H1 (cell line): ENCODE data around the gene UMODL1. TPM values are rescaled to one million over a fixed set of nuclear protein-coding genes. Genes with fewer than 3 reads are reported as not detected.

ENCODE experiments used
- CTCF ChIA-PET: fragments of 300-600 bp; sonication (Branson Sonifier 250); formaldehyde crosslinking; loops from one replicate; lab custom pipeline; 2021; ENCODE audit not compliant: partially characterized antibody; lab: Charles Lee
- POLR2A ChIA-PET: fragments of 300-600 bp; sonication (Branson Sonifier 250); formaldehyde crosslinking; loops from one replicate; lab custom pipeline; 2021; ENCODE audit warnings: inconsistent platforms; ENCODE audit not compliant: partially characterized antibody; lab: Charles Lee
- DNase-seq, 2 experiments: peaks; one replicate each; pipeline versions ENCODE4 v3.0.0 to v3.0.0-alpha.2; 2010 to 2022; ENCODE audit warnings: low spot score in 2 of 2, low read depth in 1 of 2, mixed read lengths in 1 of 2
- FAIRE-seq: peaks from 2 replicates; lab custom pipeline; 2011; peaks lifted over from hg19 to GRCh38; lab: Jason Lieb, UNC
- H2AFZ ChIP-seq: 2 replicates; pipeline ENCODE4 v1.8.1; 2012; ENCODE audit warnings: low read length, inconsistent platforms
- H2AK5ac ChIP-seq: 2 replicates; pipeline ENCODE4 v1.6.1; 2013; ENCODE audit warnings: low read depth, low read length
- H2BK120ac ChIP-seq: replicated peaks from 2 replicates; pipeline ENCODE3; 2013; ENCODE audit warnings: low read depth, low read length, inconsistent platforms
- H2BK12ac ChIP-seq: 2 replicates; pipeline ENCODE4 v1.6.1; 2013; ENCODE audit warnings: low read depth, low read length
- H2BK15ac ChIP-seq: 2 replicates; pipeline ENCODE4 v1.6.1; 2013; ENCODE audit warnings: low read length
- H2BK20ac ChIP-seq: 2 replicates; pipeline ENCODE4 v1.6.1; 2013; ENCODE audit warnings: low read length
- H2BK5ac ChIP-seq: 2 replicates; pipeline ENCODE4 v1.6.1; 2013; ENCODE audit warnings: low read depth, low read length
- H3K14ac ChIP-seq: 2 replicates; pipeline ENCODE4 v1.6.1; 2013; ENCODE audit warnings: inconsistent platforms; ENCODE audit not compliant: insufficient read length
- H3K18ac ChIP-seq: 2 replicates; pipeline ENCODE4 v1.6.1; 2013; ENCODE audit warnings: low read length; ENCODE audit errors: extremely low read depth
- H3K23ac ChIP-seq: 2 replicates; pipeline ENCODE4 v1.6.1; 2013; ENCODE audit warnings: inconsistent platforms; ENCODE audit not compliant: insufficient read length
- H3K23me2 ChIP-seq: 2 replicates; pipeline ENCODE4 v1.6.1; 2013; ENCODE audit warnings: low read depth, low read length
- H3K27ac ChIP-seq: 2 replicates; pipeline ENCODE4 v1.6.1; 2011; ENCODE audit warnings: low read depth, low read length, inconsistent platforms
- H3K27me3 ChIP-seq, 4 experiments: replicated peaks in 1 of 4; 1 replicate in 1 of 4; 2 replicates in 3 of 4; pipeline versions ENCODE4 v1.6.1 to v1.8.1; 2011 to 2013; ENCODE audit warnings: low read length in 3 of 4, mild to moderate bottlenecking in 3 of 4, inconsistent platforms in 2 of 4, mixed read lengths in 2 of 4, moderate library complexity in 1 of 4; ENCODE audit not compliant: control insufficient read depth in 3 of 4, insufficient read depth in 3 of 4; ENCODE audit errors: extremely low read depth in 1 of 4
- H3K36me3 ChIP-seq, 4 experiments: 2 replicates each; pipeline versions ENCODE4 v1.6.1 to v1.8.1; 2011 to 2013; ENCODE audit warnings: mild to moderate bottlenecking in 4 of 4, low read length in 3 of 4, moderate library complexity in 2 of 4, control low read depth in 1 of 4, inconsistent platforms in 1 of 4; ENCODE audit not compliant: insufficient read depth in 4 of 4, control insufficient read depth in 2 of 4
- H3K4ac ChIP-seq: replicated peaks from 2 replicates; pipeline ENCODE3; 2013; ENCODE audit warnings: low read length, low read depth, mixed read lengths, inconsistent platforms; ENCODE audit not compliant: insufficient read length
- H3K4me1 ChIP-seq, 4 experiments: replicated peaks in 1 of 4; 1 replicate in 1 of 4; 2 replicates in 3 of 4; pipeline versions ENCODE4 v1.6.1 to v1.8.1; 2011 to 2013; ENCODE audit warnings: low read length in 3 of 4, inconsistent platforms in 2 of 4, mixed read lengths in 1 of 4; ENCODE audit not compliant: insufficient read depth in 4 of 4, control insufficient read depth in 3 of 4
- H3K4me2 ChIP-seq, 2 experiments: 2 replicates each; pipeline versions ENCODE4 v1.6.1 to v1.8.1; 2011 to 2013; ENCODE audit warnings: low read depth in 2 of 2, low read length in 2 of 2, control low read depth in 1 of 2, inconsistent platforms in 1 of 2, mild to moderate bottlenecking in 1 of 2; ENCODE audit not compliant: insufficient read depth in 1 of 2
- H3K4me3 ChIP-seq, 4 experiments: fragments of 200-600, 300-600 bp in 1 of 4; sonication (generic), shearing (Covaris generic), sonication (Bioruptor Twin) in 1 of 4; 2 replicates each; pipeline versions ENCODE4 v1.5.1 to v1.8.1; 2011 to 2016; ENCODE audit warnings: low read length in 4 of 4, low read depth in 3 of 4, control low read depth in 2 of 4, inconsistent platforms in 2 of 4, mild to moderate bottlenecking in 2 of 4, mixed read lengths in 1 of 4, moderate library complexity in 1 of 4; ENCODE audit not compliant: insufficient read depth in 2 of 4; ENCODE audit errors: extremely low read depth in 1 of 4
- H3K56ac ChIP-seq: replicated peaks from 2 replicates; pipeline ENCODE3; 2013; ENCODE audit warnings: low read depth, mild to moderate bottlenecking, mixed read lengths, low read length, inconsistent platforms; ENCODE audit not compliant: insufficient read length
- H3K79me1 ChIP-seq: 2 replicates; pipeline ENCODE4 v1.6.1; 2013; ENCODE audit warnings: low read depth, low read length, control low read depth
- H3K79me2 ChIP-seq, 2 experiments: 2 replicates each; pipeline versions ENCODE4 v1.6.1 to v1.8.1; 2012 to 2013; ENCODE audit warnings: low read length in 2 of 2, mild to moderate bottlenecking in 2 of 2, inconsistent platforms in 1 of 2; ENCODE audit not compliant: insufficient read depth in 2 of 2, control insufficient read depth in 1 of 2
- H3K9ac ChIP-seq, 4 experiments: replicated peaks in 1 of 4; 1 replicate in 1 of 4; 2 replicates in 3 of 4; pipeline versions ENCODE4 v1.6.1 to v1.8.1; 2011 to 2013; ENCODE audit warnings: low read depth in 3 of 4, low read length in 3 of 4, control low read depth in 2 of 4, mild to moderate bottlenecking in 2 of 4, moderate library complexity in 2 of 4, inconsistent platforms in 1 of 4; ENCODE audit errors: extremely low read depth in 1 of 4
- H3K9me3 ChIP-seq, 2 experiments: 2 replicates each; pipeline versions ENCODE4 v1.6.1 to v1.8.1; 2012 to 2013; ENCODE audit warnings: mild to moderate bottlenecking in 2 of 2, moderate library complexity in 2 of 2, control low read depth in 1 of 2, inconsistent platforms in 1 of 2, low read depth in 1 of 2, low read length in 1 of 2, mixed read lengths in 1 of 2; ENCODE audit not compliant: insufficient read depth in 2 of 2
- H4K20me1 ChIP-seq, 2 experiments: replicated peaks in 1 of 2; 2 replicates each; pipeline versions ENCODE3 to v1.8.1; 2011 to 2013; ENCODE audit warnings: inconsistent platforms in 2 of 2, low read length in 2 of 2, mild to moderate bottlenecking in 1 of 2; ENCODE audit not compliant: insufficient read depth in 2 of 2, control insufficient read depth in 1 of 2
- H4K5ac ChIP-seq: 2 replicates; pipeline ENCODE4 v1.6.1; 2013; ENCODE audit warnings: low read length, low read depth, mixed read lengths, inconsistent platforms; ENCODE audit not compliant: insufficient read length
- H4K8ac ChIP-seq: 2 replicates; pipeline ENCODE4 v1.8.0; 2013; ENCODE audit warnings: mild to moderate bottlenecking, moderate library complexity, low read length, inconsistent platforms; ENCODE audit not compliant: insufficient read depth; ENCODE audit errors: extremely low read depth
- H4K91ac ChIP-seq: replicated peaks from 2 replicates; pipeline ENCODE3; 2013; ENCODE audit warnings: low read length, mixed read lengths, inconsistent platforms; ENCODE audit not compliant: insufficient read length
- BRCA1 ChIP-seq: IDR thresholded peaks from 2 replicates; pipeline ENCODE4 v1.6.1; 2012; ENCODE audit warnings: low read depth, low read length, improper control_type of control experiment
- E2F6 ChIP-seq: IDR thresholded peaks from 2 replicates; pipeline ENCODE4 v1.6.1; 2012; ENCODE audit warnings: inconsistent platforms
- EZH2 ChIP-seq: fragments of 200-600 bp; sonication (generic); IDR thresholded peaks from 2 replicates; pipeline ENCODE4 v1.7.1; 2012; ENCODE audit warnings: low read depth, mild to moderate bottlenecking, moderate library complexity, low read length, inconsistent platforms; ENCODE audit not compliant: severe bottlenecking
- JUN ChIP-seq: IDR thresholded peaks from 2 replicates; pipeline ENCODE4 v1.6.1; 2011; ENCODE audit warnings: low read depth, mild to moderate bottlenecking, improper control_type of control experiment, low read length
- JUND ChIP-seq: IDR thresholded peaks from 2 replicates; pipeline ENCODE4 v1.6.1; 2011; ENCODE audit warnings: mild to moderate bottlenecking, improper control_type of control experiment, low read length
- KDM1A ChIP-seq: fragments of 200-600, 300-600 bp; sonication (generic); IDR thresholded peaks from 2 replicates; pipeline ENCODE4 v1.7.1; 2016; ENCODE audit warnings: mild to moderate bottlenecking, low read length, borderline replicate concordance
- PHF8 ChIP-seq: fragments of 200-600 bp; sonication (generic); conservative IDR thresholded peaks from 2 replicates; pipeline ENCODE4 v1.7.1; 2012; ENCODE audit warnings: low read depth, mild to moderate bottlenecking, inconsistent platforms, low read length, moderate library complexity
- POLR2A ChIP-seq, 2 experiments: IDR thresholded peaks; 1 replicate in 1 of 2; 2 replicates in 1 of 2; pipeline ENCODE4 v1.6.1; 2011; ENCODE audit warnings: low read depth in 2 of 2, low read length in 2 of 2, mild to moderate bottlenecking in 2 of 2; ENCODE audit errors: control extremely low read depth in 1 of 2
- POU5F1 ChIP-seq: IDR thresholded peaks from 2 replicates; pipeline ENCODE4 v1.6.1; 2011; ENCODE audit warnings: low read depth, mild to moderate bottlenecking, low read length, moderate library complexity
- SAP30 ChIP-seq: fragments of 300-600 bp; sonication (generic); IDR thresholded peaks from 2 replicates; pipeline ENCODE4 v1.7.1; 2012; ENCODE audit warnings: low read length, moderate library complexity, mild to moderate bottlenecking, inconsistent platforms; ENCODE audit not compliant: insufficient read depth, insufficient replicate concordance
- WGBS, 2 experiments: shearing (Covaris generic) in 1 of 2; methylation state at CpG; one replicate each; pipeline versions ENCODE4 v1.1.6 to v1.1.7; 2013 to 2015; ENCODE audit warnings: low lambda C conversion rate in 2 of 2, mixed read lengths in 2 of 2, inconsistent platforms in 1 of 2, low coverage in 1 of 2, missing lambda C conversion rate in 1 of 2; ENCODE audit not compliant: insufficient replicate concordance in 2 of 2, insufficient coverage in 1 of 2, insufficient read length in 1 of 2; ENCODE audit errors: extremely low coverage in 1 of 2, missing lambda C conversion rate in 1 of 2; 5-methylcytosine and 5-hydroxymethylcytosine counted together
- polyA plus RNA-seq, 7 experiments: library from polyadenylated mRNA; depleted of rRNA in 3 of 7; stranded (reverse) in 5 of 7; unstranded in 2 of 7; fragments of >200 nt in 5 of 7; fragments of 200-250 nt in 2 of 7; gene quantifications; 1 replicate in 5 of 7; 2 replicates in 1 of 7; 4 replicates in 1 of 7; pipeline versions ENCODE4 v1.2.1 to v1.2.3, GENCODE V29; 2011 to 2013; ENCODE audit warnings: missing spikeins in 2 of 7, mixed read lengths in 2 of 7
- total RNA-seq: library from RNA; stranded (reverse); fragmentation: NEBNext Ultra II Directional; extraction: Animal tissue kit (Norgen Biotek cat#: 25700); gene quantifications from 2 replicates; pipeline ENCODE4 v1.2.1, GENCODE V29; 2021
- TF ChIP-seq, protein P1 (sequence below): IDR thresholded peaks from 2 replicates; pipeline ENCODE4 v1.6.1; 2011; ENCODE audit warnings: low read depth, mild to moderate bottlenecking, low read length; ENCODE audit not compliant: insufficient read depth

Gene UMODL1
- total and polyA plus RNA-seq, 2 of the 8 experiments (the other 6 are each of a cell fraction or from before 2014, with no cell fraction given): not detected

DNA sequence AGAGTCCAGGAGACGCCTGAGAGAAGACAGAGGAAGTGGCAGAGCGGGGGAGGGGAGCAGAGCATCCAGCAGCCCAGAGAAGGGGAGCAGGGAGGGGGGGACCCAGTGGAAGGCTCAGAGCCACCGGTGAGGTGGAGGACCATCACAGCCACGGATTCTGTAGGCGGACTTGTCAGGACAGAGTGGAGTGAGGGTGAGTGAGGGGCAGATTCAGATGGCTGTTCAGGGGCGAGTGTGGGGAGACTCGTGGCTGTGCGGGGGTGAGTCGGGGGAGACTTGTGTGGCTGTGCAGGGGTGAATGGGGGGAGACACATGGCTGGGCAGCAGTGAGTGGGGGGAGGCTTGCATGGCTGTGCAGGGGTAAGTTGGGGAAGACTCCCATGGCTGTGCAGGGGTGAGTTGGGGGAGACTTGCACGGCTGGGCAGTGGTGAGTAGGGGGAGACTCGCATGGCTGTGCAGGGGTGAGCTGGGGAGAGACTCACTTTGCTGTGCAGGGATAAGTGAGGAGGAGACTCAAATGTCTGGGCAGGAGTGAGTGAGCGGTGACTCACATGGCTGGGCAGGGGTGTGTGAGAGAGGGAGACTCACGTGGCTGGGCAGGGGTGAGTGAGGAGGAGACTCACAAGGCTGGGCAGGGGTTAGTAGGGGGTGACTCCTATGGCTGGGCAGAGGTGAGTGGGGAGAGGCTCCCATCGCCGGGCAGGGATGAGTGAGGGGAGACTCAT is 91.0 kb downstream of the UMODL1 start:
- Histone ChIP-seq H4K5ac (no peak overlapping the region), H4K20me1 (no peaks in the 10 kb centered on the region), H2AFZ (no peak overlapping the region), H3K27me3 (no peaks in the 10 kb centered on the region), H3K4me2 (no peak overlapping the region), H3K79me1 (no peaks in the 10 kb centered on the region), H3K9me3 (no peaks in the 10 kb centered on the region), H2AK5ac (peak overlapping the region; percentile 13; the same call in 1 of the 2 replicates), H2BK15ac (peak overlapping the region; percentile 81; the same call in 1 of the 2 replicates), H3K14ac (no peak overlapping the region), H4K8ac (no peak overlapping the region; the same call in none of the 2 replicates), H3K4me1 (peaks cover 0 to 5% (median 2%) of the 10 kb centered on the region in 4 experiments; a peak in 5 of 7 replicates), H3K23ac (no peak overlapping the region), H3K23me2 (peaks cover 4% of the 10 kb centered on the region; the same call in 1 of the 2 replicates), H2BK12ac (no peak overlapping the region; the same call in 1 of the 2 replicates), H2BK5ac (no peak overlapping the region), H3K18ac (no peak overlapping the region; the same call in 1 of the 2 replicates), H3K27ac (no peak overlapping the region), H4K91ac (peak overlapping the region; percentile 51), H2BK20ac (no peak overlapping the region), H3K4ac (no peak overlapping the region), H3K79me2 (no peaks in the 10 kb centered on the region), H3K56ac (no peak overlapping the region), H3K4me3 (no peak overlapping the region), H2BK120ac (no peak overlapping the region), H3K9ac (no peak overlapping the region), H3K36me3 (no peaks in the 10 kb centered on the region)
- 73% methylated on average over 7 of the region's 15 CpGs; no CpG with 5 or more reads in 1 of the 2 experiments for WGBS, 2 experiments
- ChIA-PET CTCF (interaction anchor here (0.6 kb wide), 1 partner anchor 26 kb away, joined by 3 read pairs; no protein-coding TSS in a partner anchor), POLR2A (no interaction called here)
- FAIRE-seq (no peak), DNase-seq (no peak)
- TF ChIP-seq PHF8 (no peak), SAP30 (no peak), POU5F1 (no peak), JUN (no peak), EZH2 (no peak), E2F6 (no peak), JUND (no peak), KDM1A (no peak), POLR2A (IDR thresholded peaks at IDR 0.05; ENCODE audit: control extremely low read depth in 1 of 2, low read depth in 2 of 2, low read length in 2 of 2) (no peak), BRCA1 (no peak)
- TF ChIP-seq, protein P1, sequence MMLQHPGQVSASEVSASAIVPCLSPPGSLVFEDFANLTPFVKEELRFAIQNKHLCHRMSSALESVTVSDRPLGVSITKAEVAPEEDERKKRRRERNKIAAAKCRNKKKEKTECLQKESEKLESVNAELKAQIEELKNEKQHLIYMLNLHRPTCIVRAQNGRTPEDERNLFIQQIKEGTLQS: no peak
